Fibroblast of lung (primary cell): ENCODE results near the gene DCXR.

Experiments
- CTCF ChIP-seq, 2 donors: IDR thresholded peaks in 1 of 2; conservative IDR thresholded peaks in 1 of 2; 1 replicate in 1 of 2; 2 replicates in 1 of 2; pipeline ENCODE4 v1.5.1; 2011 to 2012; ENCODE audit warnings: low read length in 2 of 2, control low read depth in 1 of 2, inconsistent platforms in 1 of 2, low read depth in 1 of 2, mild to moderate bottlenecking in 1 of 2
- EZH2 ChIP-seq: IDR thresholded peaks from 2 replicates; pipeline ENCODE4 v1.5.1; 2012; ENCODE audit warnings: low read length, control low read depth, mild to moderate bottlenecking; ENCODE audit errors: missing control alignments

- TF ChIP-seq CTCF (conservative IDR thresholded peaks at IDR 0.05 in 1 of 2, IDR thresholded peaks at IDR 0.05 in 1 of 2; ENCODE audit: low read depth in 1 of 2, low read length in 2 of 2) (no peak), EZH2 (no peak)
These were observed 40.6 kb downstream of the DCXR start for GRCh38 chr17:81996757-81997441.
